SK-N-MC (cell line): ENCODE results near the gene TNP1.

Experiments used
- EZH2 ChIP-seq: fragments of 200-600 bp; sonication (generic); IDR thresholded peaks from one replicate; pipeline ENCODE4 v1.6.1; 2017; ENCODE audit warnings: antibody characterized with exemption
- FOXP2 ChIP-seq: optimal IDR thresholded peaks from 2 replicates; pipeline ENCODE3; 2011; ENCODE audit warnings: mild to moderate bottlenecking, moderate library complexity; ENCODE audit not compliant: insufficient read depth; ENCODE audit errors: extremely low read length, control extremely low read depth
- POLR2AphosphoS5 ChIP-seq: IDR thresholded peaks from 2 replicates; pipeline ENCODE4 v1.6.1; 2012; ENCODE audit warnings: mild to moderate bottlenecking, low read depth, low read length, borderline replicate concordance

GRCh38 chr2:216904554-216904953 is 44.7 kb upstream of the TNP1 start:
- TF ChIP-seq EZH2 (no peak), POLR2AphosphoS5 (no peak), FOXP2 (no peak)
